GM23248 (cell line): ENCODE results near the gene AAK1.

Source experiments
- EZH2 ChIP-seq: fragments of 200-600 bp; sonication (generic); IDR thresholded peaks from 2 replicates; pipeline ENCODE4 v1.6.1; 2018; ENCODE audit warnings: antibody characterized with exemption, mild to moderate bottlenecking; ENCODE audit not compliant: insufficient read depth, poor library complexity, severe bottlenecking
- EZH2phosphoT487 ChIP-seq: fragments of 200-600 bp; sonication (generic); IDR thresholded peaks from 2 replicates; pipeline ENCODE4 v1.6.1; 2018; ENCODE audit warnings: antibody characterized with exemption, moderate library complexity, mild to moderate bottlenecking, low read depth; ENCODE audit not compliant: insufficient read depth

DNA sequence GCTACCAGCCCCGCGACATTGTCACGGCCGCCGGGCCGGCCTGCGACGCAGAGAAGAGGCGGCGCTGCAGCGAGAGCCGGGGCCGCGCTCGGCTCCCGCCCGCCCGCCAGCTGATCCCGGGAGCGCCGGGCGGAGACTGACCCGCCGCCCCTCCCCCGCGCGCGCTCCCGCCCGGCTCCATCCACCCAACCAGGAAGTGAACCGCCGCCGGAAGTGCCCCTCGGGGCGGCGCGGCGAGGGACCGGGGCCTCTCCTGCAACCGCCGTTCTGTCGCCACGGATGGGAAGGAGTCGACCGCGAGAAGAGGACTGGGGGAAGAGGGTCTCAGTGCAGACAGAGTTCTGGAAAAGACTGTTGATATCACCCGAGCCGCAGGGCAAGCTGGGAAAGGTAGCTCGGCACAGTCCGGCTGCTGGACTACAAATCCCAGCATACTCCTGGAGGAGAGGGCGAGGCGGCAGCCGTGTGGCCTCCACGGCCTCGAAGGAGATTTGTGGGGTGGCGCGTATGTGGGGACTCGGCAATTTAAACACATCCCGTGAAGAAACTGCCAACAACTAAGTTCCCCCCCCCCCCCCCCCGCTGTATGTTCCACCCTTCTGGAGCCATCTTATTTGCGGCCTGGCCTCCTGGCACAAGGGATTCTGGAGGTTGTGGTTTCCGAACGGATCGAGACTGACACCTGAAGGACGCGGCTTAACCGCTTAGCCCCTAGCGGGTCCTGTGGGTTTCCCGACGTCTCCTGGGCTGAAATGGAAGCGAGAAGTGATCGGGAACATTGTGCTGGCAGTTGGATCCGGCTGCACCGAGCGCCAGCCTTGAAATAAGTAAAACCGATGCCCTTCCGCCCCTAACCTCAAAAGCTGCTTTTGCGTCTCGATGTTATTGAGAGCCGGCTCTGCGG, at the start of gene AAK1:
- TF ChIP-seq EZH2 (no peak), EZH2phosphoT487 (no peak)
